Measurements from ENCODE around the gene ITIH4.

Gene ITIH4

GRCh38 chr3:52798376-52798977 lies 32.0 kb downstream of the ITIH4 start:
- Histone ChIP-seq H3K4me2 (ENCODE audit: low read length) (no peak overlapping the region), H3K4me1 (ENCODE audit: control insufficient read depth in 1 of 2, insufficient read depth in 2 of 2, low read length in 2 of 2) (peaks cover 0 to 3% of the 10 kb centered on the region in 2 experiments), H3K36me3 (ENCODE audit: control insufficient read depth in 1 of 2, insufficient read depth in 2 of 2, low read length in 2 of 2) (no peaks in the 10 kb centered on the region), H3K9ac (ENCODE audit: low read length) (no peak overlapping the region), H2BK120ac (ENCODE audit: insufficient read depth, low read length, poor library complexity) (no peak overlapping the region), H3K79me2 (ENCODE audit: control insufficient read depth, insufficient read depth, low read length, poor library complexity) (no peaks in the 10 kb centered on the region), H3K79me1 (ENCODE audit: low read length) (no peaks in the 10 kb centered on the region), H4K12ac (ENCODE audit: low read depth, low read length) (no peak overlapping the region), H3K27me3 (ENCODE audit: insufficient read depth, low read length) (no peaks in the 10 kb centered on the region), H2AFZ (ENCODE audit: insufficient read depth, low read length, poor library complexity) (no peak overlapping the region), H2AK5ac (ENCODE audit: low read length) (no peak overlapping the region), H3K27ac (ENCODE audit: low read depth, low read length) (no peak overlapping the region), H3K4ac (ENCODE audit: low read depth, low read length) (no peak overlapping the region), H2BK12ac (ENCODE audit: low read length) (no peak overlapping the region), H3K23ac (ENCODE audit: low read length) (no peak overlapping the region), H3K4me3 (ENCODE audit: low read depth, low read length) (no peak overlapping the region), H2BK5ac (ENCODE audit: low read depth, low read length, poor library complexity) (no peak overlapping the region), H4K8ac (ENCODE audit: low read depth, low read length) (no peak overlapping the region), H3K18ac (ENCODE audit: low read length) (no peak overlapping the region), H3K9me3 (ENCODE audit: insufficient read depth, low read depth, low read length) (no peaks in the 10 kb centered on the region), H4K91ac (ENCODE audit: low read depth, low read length) (no peak overlapping the region), H3K14ac (ENCODE audit: low read length) (no peak overlapping the region)
- DNase-seq = no peak
- no CpG with 5 or more reads among the region's 10 CpGs for whole genome bisulfite sequencing (ENCODE audit: extremely low coverage, insufficient coverage, insufficient read length)

GRCh38 chr3:52796411-52796810 lies 34.1 kb downstream of the ITIH4 start:
- no CpG with 5 or more reads among the region's 9 CpGs for WGBS (ENCODE audit: extremely low coverage, insufficient coverage, insufficient read length)
- Histone ChIP-seq H2BK120ac (ENCODE audit: insufficient read depth, low read length, poor library complexity) (no peak overlapping the region), H3K79me1 (ENCODE audit: low read length) (no peaks in the 10 kb centered on the region), H3K14ac (ENCODE audit: low read length) (no peak overlapping the region), H3K9ac (ENCODE audit: low read length) (no peak overlapping the region), H3K9me3 (ENCODE audit: insufficient read depth, low read depth, low read length) (no peaks in the 10 kb centered on the region), H3K27me3 (ENCODE audit: insufficient read depth, low read length) (no peaks in the 10 kb centered on the region), H3K23ac (ENCODE audit: low read length) (no peak overlapping the region), H2BK12ac (ENCODE audit: low read length) (no peak overlapping the region), H2AFZ (ENCODE audit: insufficient read depth, low read length, poor library complexity) (no peak overlapping the region), H3K4ac (ENCODE audit: low read depth, low read length) (no peak overlapping the region), H3K36me3 (ENCODE audit: control insufficient read depth in 1 of 2, insufficient read depth in 2 of 2, low read length in 2 of 2) (no peaks in the 10 kb centered on the region), H3K79me2 (ENCODE audit: control insufficient read depth, insufficient read depth, low read length, poor library complexity) (no peaks in the 10 kb centered on the region), H3K18ac (ENCODE audit: low read length) (no peak overlapping the region), H4K8ac (ENCODE audit: low read depth, low read length) (no peak overlapping the region), H3K4me2 (ENCODE audit: low read length) (no peak overlapping the region), H3K4me1 (ENCODE audit: control insufficient read depth in 1 of 2, insufficient read depth in 2 of 2, low read length in 2 of 2) (peaks cover 0 to 3% of the 10 kb centered on the region in 2 experiments), H4K91ac (ENCODE audit: low read depth, low read length) (no peak overlapping the region), H2AK5ac (ENCODE audit: low read length) (no peak overlapping the region), H4K12ac (ENCODE audit: low read depth, low read length) (no peak overlapping the region), H3K4me3 (ENCODE audit: low read depth, low read length) (no peak overlapping the region), H2BK5ac (ENCODE audit: low read depth, low read length, poor library complexity) (no peak overlapping the region), H3K27ac (ENCODE audit: low read depth, low read length) (no peak overlapping the region)
- no peak for DNase-seq

- no peak overlapping the region for H4K8ac ChIP-seq (ENCODE audit: low read depth, low read length)
Observed at GRCh38 chr3:52795298-52795900, 35.1 kb downstream of the ITIH4 start.

GRCh38 chr3:52794612-52795099 lies 35.8 kb downstream of the ITIH4 start, which contains the start of gene ITIH3:
ITIH3 (plus strand) TSS chr3:52794796; CDS start chr3:52794804, 8 bp downstream.
- Histone ChIP-seq H3K18ac (ENCODE audit: low read length) (no peak within 1 kb of the TSS), H3K14ac (ENCODE audit: low read length) (no peak within 1 kb of the TSS), H3K27ac (ENCODE audit: low read depth, low read length) (no peak within 1 kb of the TSS), H4K91ac (ENCODE audit: low read depth, low read length) (no peak within 1 kb of the TSS), H4K8ac (ENCODE audit: low read depth, low read length) (no peak within 1 kb of the TSS), H3K27me3 (ENCODE audit: insufficient read depth, low read length) (no peaks in the 10 kb centered on the region), H2AK5ac (ENCODE audit: low read length) (no peak within 1 kb of the TSS), H3K23ac (ENCODE audit: low read length) (no peak within 1 kb of the TSS), H3K9me3 (ENCODE audit: insufficient read depth, low read depth, low read length) (no peaks in the 10 kb centered on the region), H3K4ac (ENCODE audit: low read depth, low read length) (no peak within 1 kb of the TSS), H3K4me3 (ENCODE audit: low read depth, low read length) (no peak within 1 kb of the TSS), H2BK5ac (ENCODE audit: low read depth, low read length, poor library complexity) (no peak within 1 kb of the TSS), H3K9ac (ENCODE audit: low read length) (no peak within 1 kb of the TSS), H4K12ac (ENCODE audit: low read depth, low read length) (no peak within 1 kb of the TSS), H3K79me2 (ENCODE audit: control insufficient read depth, insufficient read depth, low read length, poor library complexity) (no peaks in the 10 kb centered on the region), H3K4me2 (ENCODE audit: low read length) (no peak within 1 kb of the TSS), H3K36me3 (ENCODE audit: control insufficient read depth in 1 of 2, insufficient read depth in 2 of 2, low read length in 2 of 2) (no peaks in the 10 kb centered on the region), H2BK12ac (ENCODE audit: low read length) (no peak within 1 kb of the TSS), H2AFZ (ENCODE audit: insufficient read depth, low read length, poor library complexity) (no peak within 1 kb of the TSS), H3K4me1 (ENCODE audit: control insufficient read depth in 1 of 2, insufficient read depth in 2 of 2, low read length in 2 of 2) (peaks cover 0 to 3% of the 10 kb centered on the region in 2 experiments), H3K79me1 (ENCODE audit: low read length) (no peaks in the 10 kb centered on the region), H2BK120ac (ENCODE audit: insufficient read depth, low read length, poor library complexity) (no peak within 1 kb of the TSS)
- no CpG with 5 or more reads among the region's 10 CpGs for WGBS (ENCODE audit: extremely low coverage, insufficient coverage, insufficient read length)
- DNase-seq = no peak

More at GRCh38 chr3:52795298-52795900, 35.1 kb downstream of the ITIH4 start:
- H3K27me3 ChIP-seq (ENCODE audit: insufficient read depth, low read length) = no peaks in the 10 kb centered on the region
- WGBS (ENCODE audit: extremely low coverage, insufficient coverage, insufficient read length) = no CpG with 5 or more reads among the region's 9 CpGs
- no peak overlapping the region for H2AFZ ChIP-seq (ENCODE audit: insufficient read depth, low read length, poor library complexity)
- H3K4me1 ChIP-seq (ENCODE audit: control insufficient read depth in 1 of 2, insufficient read depth in 2 of 2, low read length in 2 of 2) = peaks cover 0 to 3% of the 10 kb centered on the region in 2 experiments
- no peak overlapping the region for H3K9ac ChIP-seq (ENCODE audit: low read length)
- H2AK5ac ChIP-seq (ENCODE audit: low read length) = no peak overlapping the region
- H3K18ac ChIP-seq (ENCODE audit: low read length) = no peak overlapping the region
- H3K4me2 ChIP-seq (ENCODE audit: low read length) = no peak overlapping the region
- no peak overlapping the region for H2BK12ac ChIP-seq (ENCODE audit: low read length)
- H3K27ac ChIP-seq (ENCODE audit: low read depth, low read length) = no peak overlapping the region
- H4K91ac ChIP-seq (ENCODE audit: low read depth, low read length) = no peak overlapping the region
- H3K79me1 ChIP-seq (ENCODE audit: low read length) = no peaks in the 10 kb centered on the region
- H3K79me2 ChIP-seq (ENCODE audit: control insufficient read depth, insufficient read depth, low read length, poor library complexity) = no peaks in the 10 kb centered on the region
- no peaks in the 10 kb centered on the region for H3K9me3 ChIP-seq (ENCODE audit: insufficient read depth, low read depth, low read length)
- no peaks in the 10 kb centered on the region for H3K36me3 ChIP-seq (ENCODE audit: control insufficient read depth in 1 of 2, insufficient read depth in 2 of 2, low read length in 2 of 2)
- H3K4ac ChIP-seq (ENCODE audit: low read depth, low read length) = no peak overlapping the region
- H2BK120ac ChIP-seq (ENCODE audit: insufficient read depth, low read length, poor library complexity) = no peak overlapping the region
- H3K4me3 ChIP-seq (ENCODE audit: low read depth, low read length) = no peak overlapping the region
- H3K23ac ChIP-seq (ENCODE audit: low read length) = no peak overlapping the region
- no peak overlapping the region for H4K12ac ChIP-seq (ENCODE audit: low read depth, low read length)
- H2BK5ac ChIP-seq (ENCODE audit: low read depth, low read length, poor library complexity) = no peak overlapping the region
- no peak overlapping the region for H3K14ac ChIP-seq (ENCODE audit: low read length)
- DNase-seq = no peak

All from trophoblast cell (in vitro differentiated cells and primary cell).